NCI-H446 (cell line): ENCODE data around the gene CSK.

Source experiments
- DNase-seq, 2 experiments: peaks; one replicate each; lab custom pipeline; 2025; lab: John Stamatoyannopoulos, UW

The CSK gene

GRCh38 chr15:74843445-74843828 is 61.6 kb downstream of the CSK start:
- no peak for DNase-seq

GRCh38 chr15:74843891-74844299 is 62.0 kb downstream of the CSK start:
- no peak for DNase-seq

DNA sequence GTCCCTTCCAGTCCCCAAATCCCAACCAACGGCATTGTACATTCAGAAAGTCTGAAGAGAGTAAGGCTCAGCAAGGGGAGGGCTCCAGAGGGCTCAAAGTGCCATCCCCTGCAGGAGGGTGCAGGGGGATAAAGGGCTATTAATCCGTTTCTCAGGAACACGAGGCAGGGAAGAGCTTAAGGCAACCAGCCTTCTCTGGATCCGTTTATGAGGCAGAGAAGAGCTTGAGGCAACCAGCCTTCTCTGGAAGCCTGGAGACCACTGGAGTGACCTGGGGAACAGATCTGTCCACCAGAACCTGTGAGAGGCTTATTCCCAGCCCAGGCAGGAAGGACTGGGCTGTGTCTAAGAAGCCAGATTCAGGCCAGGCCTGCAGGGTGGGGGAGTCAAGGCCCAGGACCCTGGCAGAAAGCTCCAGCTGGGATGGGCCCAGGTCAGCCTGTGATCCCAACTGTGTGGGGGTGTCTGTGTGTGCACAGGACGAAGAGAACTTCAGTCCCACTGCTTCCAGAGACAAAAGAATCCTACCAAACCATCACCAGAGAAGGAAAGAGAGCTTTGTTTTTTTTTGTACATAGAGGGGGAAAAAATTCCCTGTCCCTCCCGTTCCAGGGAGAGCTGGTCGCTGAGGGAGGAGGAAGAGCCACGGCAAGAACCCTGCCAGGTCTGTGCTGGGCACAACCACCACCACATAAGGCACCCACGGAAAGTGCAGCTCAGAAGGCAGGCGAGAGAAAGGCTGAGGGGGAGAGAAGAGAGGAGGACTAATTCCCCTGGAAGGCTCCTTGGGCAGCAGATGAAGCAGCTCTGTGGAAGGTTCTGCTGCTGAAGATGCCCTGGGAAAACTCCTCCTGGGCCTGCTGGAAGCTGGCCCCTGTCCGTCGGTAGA is 62.7 kb downstream of the CSK start:
- no peak for DNase-seq

DNA sequence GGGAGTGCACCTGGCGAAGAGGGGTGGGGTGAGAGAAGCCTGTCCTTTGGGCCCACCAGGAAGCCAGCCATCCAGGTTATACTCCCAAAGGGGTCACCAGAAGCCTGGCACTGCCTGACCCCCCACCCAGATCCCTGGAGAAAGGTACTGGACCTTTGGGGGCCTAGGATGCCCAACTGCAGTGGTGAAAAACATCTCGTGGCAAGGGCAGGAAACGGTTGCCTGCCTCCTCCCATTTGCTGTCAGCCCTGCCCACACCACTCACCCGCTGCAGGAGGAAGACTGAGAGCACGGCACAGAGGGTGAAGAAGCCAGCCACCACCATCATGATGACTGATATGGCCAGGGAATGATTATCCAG is 63.3 kb downstream of the CSK start:
- no peak for DNase-seq

GRCh38 chr15:74845581-74845980 is 63.7 kb downstream of the CSK start:
- DNase-seq: no peak

GRCh38 chr15:74847432-74847831 is 65.6 kb downstream of the CSK start:
- no peak for DNase-seq

DNA sequence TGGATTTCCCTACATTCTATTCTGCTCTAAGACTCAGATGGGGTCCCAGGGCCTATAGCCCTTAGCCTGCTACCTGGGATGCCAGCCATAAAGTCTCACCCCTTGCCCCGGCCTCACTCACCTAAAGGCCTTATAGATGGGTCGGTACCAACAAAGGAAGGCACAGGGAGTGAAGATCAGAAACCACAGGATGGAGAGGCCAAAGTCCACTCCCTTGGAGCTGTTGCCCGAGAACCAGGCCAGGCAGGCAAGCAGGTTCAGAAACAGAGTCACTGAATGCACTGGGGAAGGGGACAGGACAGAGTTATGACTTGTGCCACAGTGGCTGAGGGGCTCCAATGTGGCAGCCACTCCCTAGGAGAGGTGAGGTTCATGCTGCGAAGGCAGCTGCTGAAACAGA is 68.5 kb downstream of the CSK start:
- no peak for DNase-seq

DNA sequence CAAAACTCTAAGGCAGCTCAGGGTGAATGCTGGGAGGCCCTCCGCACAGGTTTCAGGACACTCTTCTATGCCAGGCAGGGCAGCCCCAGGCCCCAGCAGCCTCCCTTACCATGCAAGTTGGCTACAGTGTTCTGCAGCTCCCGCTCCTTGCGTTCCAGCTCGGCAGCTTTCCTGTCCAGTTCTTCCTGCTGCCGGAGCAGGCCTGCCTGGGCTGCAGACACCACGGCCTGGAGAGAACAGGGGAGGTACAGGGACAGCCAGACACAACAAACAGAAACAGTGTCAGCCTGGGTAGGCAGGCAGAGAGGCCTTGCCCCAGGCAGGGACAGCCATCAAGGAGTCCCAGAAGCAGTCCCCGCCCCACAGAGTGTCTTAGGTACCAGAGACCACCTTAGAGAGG is 70.1 kb downstream of the CSK start:
- no peak for DNase-seq
